HEK293T (cell line): ENCODE data around the gene TNFAIP8.

Source experiments
- CTCF ChIA-PET: fragments of 350-600 bp; formaldehyde crosslinking; extraction: SDS; loops from one replicate; lab custom pipeline; 2021; ENCODE audit warnings: antibody characterized with exemption, inconsistent platforms; lab: Yijun Ruan, JAX
- POLR2A ChIA-PET: fragments of 350-600 bp; formaldehyde crosslinking; extraction: SDS; loops from one replicate; lab custom pipeline; 2020; ENCODE audit warnings: antibody characterized with exemption, inconsistent platforms; lab: Yijun Ruan, JAX
- DNase-seq: peaks from one replicate; pipeline ENCODE4 v3.0.0; 2012; ENCODE audit warnings: mixed read lengths; ENCODE audit errors: extremely low spot score
- ARNT ChIP-seq: fragments of 450-650 bp; IDR thresholded peaks from 2 replicates; pipeline ENCODE4 v1.6.1; 2017; ENCODE audit warnings: mild to moderate bottlenecking
- BHLHE40 ChIP-seq: fragments of 450-650 bp; IDR thresholded peaks from 2 replicates; pipeline ENCODE4 v1.6.1; 2016; ENCODE audit warnings: mild to moderate bottlenecking, moderate library complexity, borderline replicate concordance
- CTBP1 ChIP-seq: fragments of 450-650 bp; IDR thresholded peaks from 2 replicates; pipeline ENCODE4 v1.6.1; 2016; ENCODE audit warnings: borderline replicate concordance
- ELF4 ChIP-seq: fragments of 450-650 bp; IDR thresholded peaks from 2 replicates; pipeline ENCODE4 v1.6.1; 2017; ENCODE audit warnings: antibody characterized with exemption
- FOXA1 ChIP-seq: fragments of 450-650 bp; IDR thresholded peaks from 2 replicates; pipeline ENCODE4 v1.6.1; 2016; ENCODE audit warnings: mild to moderate bottlenecking
- FOXK2 ChIP-seq: fragments of 450-650 bp; IDR thresholded peaks from 2 replicates; pipeline ENCODE4 v1.6.1; 2016; ENCODE audit warnings: mild to moderate bottlenecking
- FOXM1 ChIP-seq: fragments of 450-650 bp; IDR thresholded peaks from 2 replicates; pipeline ENCODE4 v1.6.1; 2017; ENCODE audit warnings: mild to moderate bottlenecking, borderline replicate concordance
- HDGF ChIP-seq: fragments of 450-650 bp; IDR thresholded peaks from 2 replicates; pipeline ENCODE4 v1.6.1; 2017; ENCODE audit warnings: antibody characterized with exemption, borderline replicate concordance
- L3MBTL2 ChIP-seq: fragments of 450-650 bp; conservative IDR thresholded peaks from 2 replicates; pipeline ENCODE4 v1.6.1; 2016; ENCODE audit warnings: mild to moderate bottlenecking
- LEF1 ChIP-seq: fragments of 450-650 bp; IDR thresholded peaks from 2 replicates; pipeline ENCODE4 v1.6.1; 2017; ENCODE audit warnings: mild to moderate bottlenecking, borderline replicate concordance
- NFRKB ChIP-seq: fragments of 450-650 bp; IDR thresholded peaks from 2 replicates; pipeline ENCODE4 v1.6.1; 2016; ENCODE audit warnings: mild to moderate bottlenecking, moderate library complexity
- SP1 ChIP-seq: fragments of 450-650 bp; IDR thresholded peaks from 2 replicates; pipeline ENCODE4 v1.6.1; 2017
- SUZ12 ChIP-seq: fragments of 450-650 bp; IDR thresholded peaks from 2 replicates; pipeline ENCODE4 v1.6.1; 2016; ENCODE audit warnings: mild to moderate bottlenecking
- TARDBP ChIP-seq: fragments of 450-650 bp; IDR thresholded peaks from 2 replicates; pipeline ENCODE4 v1.6.1; 2016
- ZNF384 ChIP-seq: fragments of 450-650 bp; IDR thresholded peaks from 2 replicates; pipeline ENCODE4 v1.6.1; 2016
- TF ChIP-seq, protein P1 (sequence below): fragments of 450-650 bp; IDR thresholded peaks from 2 replicates; pipeline ENCODE4 v1.6.1; 2016

TNFAIP8 gene

DNA sequence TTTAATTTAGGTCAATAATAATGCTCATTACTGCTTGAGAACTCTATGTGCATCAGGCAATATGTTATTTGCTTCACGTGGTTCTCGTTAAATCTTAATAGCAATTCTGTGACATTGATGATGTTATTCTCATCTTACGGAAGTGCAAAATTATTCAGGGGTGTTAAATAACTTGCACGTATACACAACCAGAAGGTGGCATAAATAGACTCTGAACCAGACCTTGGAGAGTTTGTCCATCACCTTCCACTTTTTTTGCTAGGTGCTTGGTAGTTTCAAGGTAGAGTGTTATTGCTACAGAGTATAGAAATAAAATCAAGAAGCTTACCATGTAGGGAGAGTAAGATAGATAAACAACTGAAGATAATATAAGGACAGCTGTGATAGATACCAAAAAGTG is 23.6 kb upstream of the TNFAIP8 start:
- DNase-seq = no peak
- TF ChIP-seq L3MBTL2 = no peak
- TF ChIP-seq LEF1 = no peak
- TF ChIP-seq SUZ12 = no peak
- TF ChIP-seq FOXM1 = no peak
- no peak for TF ChIP-seq BHLHE40
- TF ChIP-seq HDGF = no peak
- TF ChIP-seq FOXK2 = no peak
- TF ChIP-seq NFRKB = no peak
- no peak for TF ChIP-seq SP1
- TF ChIP-seq ELF4 = no peak
- TF ChIP-seq FOXA1 = no peak
- POLR2A ChIA-PET = no interaction called here
- CTCF ChIA-PET = no interaction called here

DNA sequence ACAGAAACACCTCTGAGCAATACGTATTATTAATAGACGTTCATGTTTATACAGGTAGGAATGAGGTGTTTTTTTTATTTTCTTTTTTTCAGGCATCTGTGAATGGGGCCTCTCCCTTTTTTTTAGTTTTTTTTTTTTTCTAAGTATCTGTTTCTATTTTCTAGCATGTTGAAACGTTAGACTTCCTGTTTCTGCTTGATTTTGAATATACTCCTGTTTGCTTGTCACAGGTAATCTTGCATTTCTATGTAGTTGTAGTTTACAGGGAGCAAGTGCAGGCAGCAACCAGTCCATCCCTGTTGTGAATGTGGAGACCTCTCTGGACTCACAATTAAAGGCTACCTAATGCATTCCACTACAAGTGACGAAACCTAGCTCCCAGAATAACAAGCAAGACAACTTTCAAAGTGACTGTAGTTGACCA is 22.8 kb upstream of the TNFAIP8 start:
- POLR2A ChIA-PET = no interaction called here
- TF ChIP-seq ARNT (no peak), FOXA1 (no peak), FOXK2 (no peak), TARDBP (no peak), SP1 (no peak), NFRKB (no peak), ZNF384 (no peak), L3MBTL2 (no peak), LEF1 (no peak), FOXM1 (no peak), ELF4 (no peak), SUZ12 (no peak), BHLHE40 (no peak), HDGF (no peak)
- TF ChIP-seq, protein P1, sequence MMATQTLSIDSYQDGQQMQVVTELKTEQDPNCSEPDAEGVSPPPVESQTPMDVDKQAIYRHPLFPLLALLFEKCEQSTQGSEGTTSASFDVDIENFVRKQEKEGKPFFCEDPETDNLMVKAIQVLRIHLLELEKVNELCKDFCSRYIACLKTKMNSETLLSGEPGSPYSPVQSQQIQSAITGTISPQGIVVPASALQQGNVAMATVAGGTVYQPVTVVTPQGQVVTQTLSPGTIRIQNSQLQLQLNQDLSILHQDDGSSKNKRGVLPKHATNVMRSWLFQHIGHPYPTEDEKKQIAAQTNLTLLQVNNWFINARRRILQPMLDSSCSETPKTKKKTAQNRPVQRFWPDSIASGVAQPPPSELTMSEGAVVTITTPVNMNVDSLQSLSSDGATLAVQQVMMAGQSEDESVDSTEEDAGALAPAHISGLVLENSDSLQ = no peak
- CTCF ChIA-PET = no interaction called here
- no peak for DNase-seq

DNA sequence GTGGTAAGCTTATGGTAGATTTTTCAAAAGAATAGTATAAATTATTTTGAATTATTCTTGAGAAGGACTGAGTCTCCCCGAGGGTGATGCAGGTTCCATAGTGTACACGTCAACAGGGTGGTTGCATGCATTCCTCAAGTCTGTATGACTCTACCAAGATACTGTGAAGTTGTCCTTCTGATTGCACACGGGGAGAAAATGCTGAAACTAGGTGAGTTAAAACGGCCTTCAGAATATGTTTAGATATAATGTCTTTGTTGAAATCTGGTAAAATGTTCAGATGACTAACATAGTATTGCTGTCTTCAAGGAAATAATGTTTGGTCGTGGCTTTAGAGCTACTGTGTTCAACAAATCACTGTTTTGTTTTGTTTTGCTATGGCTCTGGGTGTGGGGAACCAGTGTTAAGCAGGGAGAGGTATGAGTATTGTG is 22.4 kb upstream of the TNFAIP8 start:
- DNase-seq = no peak
- ChIA-PET CTCF (no interaction called here), POLR2A (no interaction called here)
- TF ChIP-seq HDGF (no peak), FOXK2 (no peak), CTBP1 (no peak)

DNA sequence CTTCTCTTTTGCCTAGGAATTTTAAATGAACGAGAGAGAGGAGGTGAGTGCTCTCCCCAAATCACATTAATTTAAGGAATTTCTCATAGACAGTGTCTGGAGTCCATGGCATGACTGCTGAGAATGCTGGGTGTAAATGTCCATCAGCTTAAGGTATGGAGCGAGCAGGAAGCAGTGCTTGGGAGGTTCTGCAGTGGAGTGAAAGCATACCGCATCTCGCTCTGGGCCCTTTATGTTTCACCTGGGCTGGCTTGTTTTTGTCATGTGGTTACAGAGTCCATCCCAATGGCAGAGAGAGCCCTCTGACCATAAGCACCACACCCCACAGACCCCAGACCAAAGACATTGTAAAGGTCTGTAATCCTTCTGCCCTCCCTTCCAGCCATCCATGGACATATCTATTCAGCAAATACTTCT is 20.6 kb upstream of the TNFAIP8 start:
- no peak for TF ChIP-seq CTBP1
- TF ChIP-seq TARDBP = no peak
- no peak for TF ChIP-seq FOXK2
- no peak for TF ChIP-seq NFRKB
- TF ChIP-seq ELF4 = no peak
- TF ChIP-seq, protein P1 = no peak
- TF ChIP-seq ZNF384 = no peak
- no peak for TF ChIP-seq FOXM1
- TF ChIP-seq HDGF = no peak
- no peak for TF ChIP-seq L3MBTL2
- no peak for TF ChIP-seq LEF1
- no peak for TF ChIP-seq SP1
- TF ChIP-seq BHLHE40 = no peak
- TF ChIP-seq FOXA1 = no peak
- no peak for TF ChIP-seq ARNT
- TF ChIP-seq SUZ12 = no peak
- POLR2A ChIA-PET = interaction anchor here (0.7 to 1.9 kb wide), 3 partner anchors 11 to 67 kb away, joined by 3 to 7 read pairs (median 3); no protein-coding TSS in a partner anchor
- DNase-seq = no peak
- CTCF ChIA-PET = interaction anchor here (0.9 to 1.6 kb wide), 4 partner anchors 22 to 347 kb away, joined by 4 read pairs; partner anchors contain the start of gene DTWD2

DNA sequence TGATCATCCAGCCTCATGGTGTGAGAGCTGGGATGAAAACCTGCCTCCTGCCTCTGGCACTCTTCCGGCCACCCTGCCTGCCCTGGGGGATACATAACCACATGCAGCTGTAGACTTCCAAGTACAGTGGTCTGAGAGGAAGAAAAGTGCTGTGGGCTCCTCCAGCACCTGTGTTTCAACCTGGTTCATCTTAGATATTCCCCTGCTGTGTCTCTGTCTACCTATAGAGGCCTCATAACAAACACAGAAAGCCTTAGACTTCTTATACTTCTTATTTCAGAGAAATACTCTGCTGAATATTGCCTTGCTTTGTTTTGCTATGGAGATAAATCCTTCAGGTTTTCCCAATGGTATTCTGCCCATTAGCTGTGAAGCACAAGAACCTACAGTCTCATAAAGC is 19.6 kb upstream of the TNFAIP8 start:
- no peak for DNase-seq
- POLR2A ChIA-PET = no interaction called here
- CTCF ChIA-PET = interaction anchor here (1.0 to 1.5 kb wide), 2 partner anchors 9 to 74 kb away, joined by 4 to 7 read pairs; no protein-coding TSS in a partner anchor
- no peak for TF ChIP-seq HDGF
- TF ChIP-seq TARDBP = no peak
- TF ChIP-seq FOXK2 = no peak
- TF ChIP-seq LEF1 = no peak
- no peak for TF ChIP-seq ELF4
- no peak for TF ChIP-seq ARNT
- TF ChIP-seq BHLHE40 = no peak
- no peak for TF ChIP-seq NFRKB
- TF ChIP-seq FOXM1 = no peak

DNA sequence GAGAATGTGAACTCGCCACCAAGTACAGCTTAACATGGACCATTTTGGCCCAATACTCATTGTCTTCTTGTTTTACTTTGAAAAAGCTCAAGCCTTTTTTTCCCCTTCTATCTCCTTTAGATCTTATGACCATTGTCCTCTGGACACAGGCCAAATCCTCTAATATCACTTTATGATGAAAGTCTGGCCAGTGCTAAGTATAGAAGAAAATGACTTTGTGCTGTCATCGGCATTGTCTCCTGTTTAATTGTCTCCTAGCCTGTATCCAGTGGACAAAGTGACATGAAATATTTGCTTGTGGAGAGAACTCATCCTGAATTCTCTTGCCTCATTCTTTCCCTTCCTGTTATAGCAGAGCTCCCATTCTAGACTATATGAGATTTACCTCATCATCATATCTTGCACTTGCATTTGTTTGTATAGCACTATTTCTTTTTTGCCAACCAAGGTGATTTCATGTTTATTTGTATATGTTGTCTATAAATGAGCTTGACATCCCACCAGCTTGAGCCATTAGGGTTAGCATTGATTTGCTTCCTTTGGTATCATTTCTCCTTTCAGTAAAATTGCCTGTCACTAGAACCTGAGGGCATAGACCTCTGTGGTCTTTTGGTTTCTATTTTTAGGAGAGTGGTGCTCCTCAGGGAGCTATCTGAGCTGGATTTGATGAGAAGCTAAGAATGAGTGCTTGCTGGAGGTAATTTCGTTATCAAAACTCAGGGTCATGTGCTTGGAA is 18.8 kb upstream of the TNFAIP8 start:
- CTCF ChIA-PET = interaction anchor here (0.7 to 1.5 kb wide), 3 partner anchors 10 to 322 kb away, joined by 4 to 7 read pairs (median 4); no protein-coding TSS in a partner anchor
- TF ChIP-seq ZNF384 (no peak), TARDBP (no peak), HDGF (no peak), BHLHE40 (no peak), LEF1 (no peak), ARNT (no peak), L3MBTL2 (no peak), ELF4 (no peak), SP1 (no peak), FOXK2 (no peak), NFRKB (no peak), FOXM1 (no peak), FOXA1 (no peak), SUZ12 (no peak), CTBP1 (no peak)
- TF ChIP-seq, protein P1 = no peak
- DNase-seq = no peak
- POLR2A ChIA-PET = interaction anchor here (0.9 to 1.5 kb wide), 2 partner anchors 8 to 37 kb away, joined by 3 read pairs; no protein-coding TSS in a partner anchor
